BLaER1 treated with 17β-estradiol and CSF1 and Interleukin-3, amounts not matched to agents 10 nM and 100 nM (cell line): ENCODE results near the gene ACTG1.

Source experiments
- H3K27ac ChIP-seq, 11 experiments: shearing (Covaris generic); formaldehyde crosslinking; 2 replicates each; pipeline ENCODE4 v1.8.1; 2022
- H3K27me3 ChIP-seq, 11 experiments: shearing (Covaris generic); formaldehyde crosslinking; 2 replicates each; pipeline ENCODE4 v1.8.1; 2022
- H3K36me3 ChIP-seq, 11 experiments: shearing (Covaris generic); formaldehyde crosslinking; 2 replicates each; pipeline ENCODE4 v1.8.1; 2022
- H3K4me1 ChIP-seq, 10 experiments: shearing (Covaris generic); formaldehyde crosslinking; 2 replicates each; pipeline ENCODE4 v1.8.1; 2022
- H3K4me2 ChIP-seq, 11 experiments: shearing (Covaris generic); formaldehyde crosslinking; 2 replicates each; pipeline ENCODE4 v1.8.1; 2022
- H3K4me3 ChIP-seq, 10 experiments: shearing (Covaris generic); formaldehyde crosslinking; 2 replicates each; pipeline ENCODE4 v1.8.1; 2022
- H3K9ac ChIP-seq, 11 experiments: shearing (Covaris generic); formaldehyde crosslinking; 2 replicates each; pipeline ENCODE4 v1.8.1; 2022
- H3K9me3 ChIP-seq, 11 experiments: shearing (Covaris generic); formaldehyde crosslinking; replicated peaks in 1 of 11; 2 replicates each; pipeline ENCODE4 v1.8.1; 2022
- H4K20me1 ChIP-seq, 11 experiments: shearing (Covaris generic); formaldehyde crosslinking; 2 replicates each; pipeline ENCODE4 v1.8.1; 2022
- Cebpa-rat ChIP-seq, 11 experiments: shearing (Covaris generic); IDR thresholded peaks; 2 replicates each; pipeline ENCODE4 v1.8.1; 2022

The ACTG1 gene

GRCh38 chr17:81514739-81515529, 2.3 kb upstream of the ACTG1 start:
- H3K9ac ChIP-seq = peak overlapping the region; percentile 87 to 100 (median 98)
- peaks cover 23 to 29% (median 23%) of the 10 kb centered on the region in 11 experiments for H3K36me3 ChIP-seq
- no peak for TF ChIP-seq Cebpa-rat (IDR thresholded peaks at IDR 0.05)
- peaks cover 0 to 14% (median 13%) of the 10 kb centered on the region in 11 experiments; a peak in 18 of 22 replicates for H3K27me3 ChIP-seq
- peak overlapping the region; percentile 82 to 100 (median 98) for H3K27ac ChIP-seq
- H3K4me2 ChIP-seq = peak overlapping the region; percentile 97 to 100 (median 100)
- peak overlapping the region; percentile 83 to 100 (median 98) for H3K4me3 ChIP-seq
- H3K9me3 ChIP-seq = peaks cover 0 to 23% (median 6%) of the 10 kb centered on the region in 11 experiments; a peak in 12 of 22 replicates
- peaks cover 44 to 60% (median 45%) of the 10 kb centered on the region in 10 experiments for H3K4me1 ChIP-seq
- H4K20me1 ChIP-seq = peaks cover 25 to 65% (median 45%) of the 10 kb centered on the region in 11 experiments

- TF ChIP-seq Cebpa-rat (IDR thresholded peaks at IDR 0.05) = no peak
- Histone ChIP-seq H3K27me3 (peaks cover 0 to 9% (median 7%) of the 10 kb centered on the region in 11 experiments; a peak in 17 of 22 replicates), H3K4me1 (peaks cover 40 to 59% (median 42%) of the 10 kb centered on the region in 10 experiments), H4K20me1 (peaks cover 30 to 65% (median 46%) of the 10 kb centered on the region in 11 experiments), H3K9ac (peak overlapping the region; percentile 87 to 100 (median 98)), H3K36me3 (peaks cover 28 to 35% (median 29%) of the 10 kb centered on the region in 11 experiments), H3K4me2 (peak overlapping the region; percentile 97 to 100 (median 100)), H3K9me3 (peaks cover 0 to 25% (median 6%) of the 10 kb centered on the region in 11 experiments; a peak in 12 of 22 replicates), H3K27ac (peak overlapping the region; percentile 82 to 100 (median 98)), H3K4me3 (peak overlapping the region; percentile 83 to 100 (median 98))
Observed at GRCh38 chr17:81514489-81514738, 1.8 kb upstream of the ACTG1 start.

GRCh38 chr17:81513753-81514488, 1.3 kb upstream of the ACTG1 start:
- Histone ChIP-seq H3K9ac (peak overlapping the region; percentile 87 to 100 (median 98)), H4K20me1 (peaks cover 35 to 65% (median 46%) of the 10 kb centered on the region in 11 experiments), H3K9me3 (peaks cover 0 to 25% (median 6%) of the 10 kb centered on the region in 11 experiments; a peak in 12 of 22 replicates), H3K4me1 (peaks cover 40 to 59% (median 42%) of the 10 kb centered on the region in 10 experiments), H3K4me3 (peak overlapping the region; percentile 83 to 100 (median 98)), H3K27me3 (peaks cover 0 to 4% (median 2%) of the 10 kb centered on the region in 11 experiments; a peak in 14 of 22 replicates), H3K36me3 (peaks cover 33 to 39% (median 34%) of the 10 kb centered on the region in 11 experiments), H3K27ac (peak overlapping the region; percentile 82 to 100 (median 98)), H3K4me2 (peak overlapping the region; percentile 97 to 100 (median 100))
- no peak for TF ChIP-seq Cebpa-rat (IDR thresholded peaks at IDR 0.05)

- Histone ChIP-seq H3K4me3 (peak overlapping the region; percentile 83 to 100 (median 98)), H3K27me3 (no peaks in the 10 kb centered on the region), H4K20me1 (peaks cover 40 to 65% (median 46%) of the 10 kb centered on the region in 11 experiments), H3K9me3 (peaks cover 0 to 25% (median 6%) of the 10 kb centered on the region in 11 experiments; a peak in 12 of 22 replicates), H3K4me2 (peak overlapping the region; percentile 97 to 100 (median 100)), H3K36me3 (peaks cover 36 to 45% (median 39%) of the 10 kb centered on the region in 11 experiments), H3K4me1 (peaks cover 40 to 59% (median 42%) of the 10 kb centered on the region in 10 experiments), H3K27ac (peak overlapping the region; percentile 82 to 100 (median 98)), H3K9ac (peak overlapping the region; percentile 87 to 100 (median 98))
- no peak for TF ChIP-seq Cebpa-rat (IDR thresholded peaks at IDR 0.05)
Observed at GRCh38 chr17:81513372-81513752, 763 bp upstream of the ACTG1 start.

- TF ChIP-seq Cebpa-rat (IDR thresholded peaks at IDR 0.05) = no peak
Observed at GRCh38 chr17:81511804-81512561, 616 bp downstream of the ACTG1 start.

GRCh38 chr17:81511554-81511803, 1.1 kb downstream of the ACTG1 start:
- Histone ChIP-seq H3K4me2 (peak overlapping the region; percentile 86 to 100 (median 97)), H3K4me3 (peak overlapping the region; percentile 83 to 100 (median 98)), H3K4me1 (peaks cover 22 to 46% (median 32%) of the 10 kb centered on the region in 10 experiments), H3K36me3 (peaks cover 36 to 44% (median 39%) of the 10 kb centered on the region in 11 experiments), H4K20me1 (peaks cover 52 to 73% (median 61%) of the 10 kb centered on the region in 11 experiments), H3K27ac (peak overlapping the region in 10 of 11 experiments; percentile 61 to 100 (median 98); a peak in 21 of 22 replicates), H3K27me3 (no peaks in the 10 kb centered on the region), H3K9me3 (peaks cover 0 to 25% (median 6%) of the 10 kb centered on the region in 11 experiments; a peak in 12 of 22 replicates), H3K9ac (peak overlapping the region; percentile 82 to 100 (median 98))
- TF ChIP-seq Cebpa-rat (IDR thresholded peaks at IDR 0.05) = no peak

More at GRCh38 chr17:81511804-81512561, 616 bp downstream of the ACTG1 start:
- Histone ChIP-seq H3K36me3 (peaks cover 36 to 45% (median 39%) of the 10 kb centered on the region in 11 experiments), H3K4me3 (peak overlapping the region; percentile 83 to 100 (median 98)), H3K4me1 (peaks cover 27 to 51% (median 35%) of the 10 kb centered on the region in 10 experiments), H4K20me1 (peaks cover 52 to 72% (median 56%) of the 10 kb centered on the region in 11 experiments), H3K9ac (peak overlapping the region; percentile 82 to 100 (median 98)), H3K27ac (peak overlapping the region; percentile 31 to 100 (median 98); a peak in 21 of 22 replicates), H3K27me3 (no peaks in the 10 kb centered on the region), H3K9me3 (peaks cover 0 to 25% (median 6%) of the 10 kb centered on the region in 11 experiments; a peak in 12 of 22 replicates), H3K4me2 (peak overlapping the region; percentile 86 to 100 (median 97))

- Histone ChIP-seq H3K36me3 (peaks cover 36 to 41% (median 39%) of the 10 kb centered on the region in 11 experiments), H3K4me2 (peak overlapping the region; percentile 86 to 100 (median 97)), H3K27ac (peak overlapping the region in 10 of 11 experiments; percentile 61 to 100 (median 98); a peak in 21 of 22 replicates), H3K27me3 (no peaks in the 10 kb centered on the region), H4K20me1 (peaks cover 52 to 71% (median 64%) of the 10 kb centered on the region in 11 experiments), H3K9ac (peak overlapping the region; percentile 82 to 100 (median 98)), H3K4me3 (peak overlapping the region; percentile 83 to 100 (median 98)), H3K4me1 (peaks cover 17 to 40% (median 27%) of the 10 kb centered on the region in 10 experiments), H3K9me3 (peaks cover 0 to 25% (median 6%) of the 10 kb centered on the region in 11 experiments; a peak in 12 of 22 replicates)
- no peak for TF ChIP-seq Cebpa-rat (IDR thresholded peaks at IDR 0.05)
Observed at GRCh38 chr17:81510785-81511553, 1.6 kb downstream of the ACTG1 start.
